GM12875 (cell line): ENCODE results near the gene MEIS1.

Source experiments
- H3K4me3 ChIP-seq: one replicate; pipeline ENCODE4 v1.5.1; 2011; ENCODE audit warnings: low read depth, low read length, control low read depth
- TF ChIP-seq, protein P1 (sequence below): IDR thresholded peaks from 2 replicates; pipeline ENCODE4 v1.5.1; 2011; ENCODE audit warnings: low read depth, mild to moderate bottlenecking, control low read depth, inconsistent platforms, low read length, moderate library complexity, borderline replicate concordance; ENCODE audit not compliant: insufficient read depth

Gene MEIS1

DNA sequence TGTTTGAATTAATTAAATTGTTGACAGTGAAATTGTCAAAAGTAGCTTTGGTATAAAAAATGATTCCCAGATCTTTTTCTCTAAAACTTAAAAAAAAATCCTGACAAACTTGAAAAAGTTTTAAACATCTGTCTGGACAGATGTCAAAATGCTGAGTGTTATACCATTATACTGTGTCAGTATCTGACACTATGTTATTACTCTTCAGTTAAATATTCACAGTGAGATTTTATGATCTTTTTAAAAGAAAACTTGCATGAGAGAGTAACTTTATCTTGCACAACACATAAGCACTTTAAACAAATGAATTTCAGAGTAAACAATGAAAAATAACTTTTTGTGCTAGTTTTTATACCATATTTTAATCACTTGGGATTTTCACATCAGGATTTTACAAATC lies 167.4 kb downstream of the MEIS1 start:
- no peak overlapping the region for H3K4me3 ChIP-seq
- TF ChIP-seq, protein P1, sequence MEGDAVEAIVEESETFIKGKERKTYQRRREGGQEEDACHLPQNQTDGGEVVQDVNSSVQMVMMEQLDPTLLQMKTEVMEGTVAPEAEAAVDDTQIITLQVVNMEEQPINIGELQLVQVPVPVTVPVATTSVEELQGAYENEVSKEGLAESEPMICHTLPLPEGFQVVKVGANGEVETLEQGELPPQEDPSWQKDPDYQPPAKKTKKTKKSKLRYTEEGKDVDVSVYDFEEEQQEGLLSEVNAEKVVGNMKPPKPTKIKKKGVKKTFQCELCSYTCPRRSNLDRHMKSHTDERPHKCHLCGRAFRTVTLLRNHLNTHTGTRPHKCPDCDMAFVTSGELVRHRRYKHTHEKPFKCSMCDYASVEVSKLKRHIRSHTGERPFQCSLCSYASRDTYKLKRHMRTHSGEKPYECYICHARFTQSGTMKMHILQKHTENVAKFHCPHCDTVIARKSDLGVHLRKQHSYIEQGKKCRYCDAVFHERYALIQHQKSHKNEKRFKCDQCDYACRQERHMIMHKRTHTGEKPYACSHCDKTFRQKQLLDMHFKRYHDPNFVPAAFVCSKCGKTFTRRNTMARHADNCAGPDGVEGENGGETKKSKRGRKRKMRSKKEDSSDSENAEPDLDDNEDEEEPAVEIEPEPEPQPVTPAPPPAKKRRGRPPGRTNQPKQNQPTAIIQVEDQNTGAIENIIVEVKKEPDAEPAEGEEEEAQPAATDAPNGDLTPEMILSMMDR = no peak

- TF ChIP-seq, protein P1 = no peak
- no peak overlapping the region for H3K4me3 ChIP-seq
Observed at GRCh38 chr2:66604326-66604725, 169.4 kb downstream of the MEIS1 start.

DNA sequence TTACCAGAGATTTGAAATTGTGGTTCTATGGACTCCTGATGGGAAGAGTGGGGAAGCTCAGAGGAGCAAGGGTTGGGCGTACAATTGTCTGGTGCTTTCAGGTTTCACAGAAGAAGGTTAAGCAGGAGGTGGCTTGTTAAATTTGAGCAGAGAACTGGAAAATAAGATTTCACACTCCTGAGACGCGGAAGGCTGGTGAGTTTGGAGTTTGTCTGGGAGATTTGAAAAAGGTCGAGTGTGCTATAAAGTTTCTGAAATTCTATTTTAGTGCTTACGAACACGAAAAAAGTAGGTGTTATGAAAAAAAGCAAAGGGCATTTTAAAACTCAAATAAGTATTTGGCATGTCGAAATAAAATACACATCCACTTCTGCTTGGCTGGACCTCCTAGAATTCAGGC lies 170.1 kb downstream of the MEIS1 start:
- TF ChIP-seq, protein P1 = no peak

DNA sequence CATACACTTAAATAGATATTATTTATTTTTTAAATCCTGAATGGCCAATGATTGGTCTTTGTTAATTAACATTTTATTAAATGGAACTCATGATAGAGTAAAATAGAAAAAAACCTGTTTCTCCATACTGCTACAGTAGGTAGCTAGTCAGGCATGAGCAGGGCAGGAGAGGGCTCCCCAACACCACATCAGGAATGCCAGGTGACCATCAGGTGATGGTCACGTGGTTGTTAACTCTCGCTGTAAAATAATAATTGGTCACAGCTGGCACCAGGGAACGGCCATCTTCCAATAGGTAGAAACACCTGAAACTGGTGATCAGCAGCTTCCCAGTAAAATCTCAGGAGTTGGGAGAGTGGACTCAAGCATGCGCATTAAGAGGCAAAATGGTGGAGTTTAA lies 172.2 kb downstream of the MEIS1 start:
- TF ChIP-seq, protein P1 = no peak

More for the DNA sequence above, 170.1 kb downstream of the MEIS1 start:
- no peak overlapping the region for H3K4me3 ChIP-seq

More for the DNA sequence above, 172.2 kb downstream of the MEIS1 start:
- no peak overlapping the region for H3K4me3 ChIP-seq
